Body of pancreas (tissue), 4 donors: ENCODE results near the gene TEAD1.

Source experiments
- POLR2A ChIP-seq, 3 donors: fragments of 450-650 bp; IDR thresholded peaks; one replicate each; pipeline ENCODE4 v1.6.1; 2016; ENCODE audit warnings: antibody characterized with exemption in 3 of 3, mild to moderate bottlenecking in 2 of 3
- TF ChIP-seq, protein P1 (sequence below), 7 experiments: fragments of 450-650 bp in 4 of 7; fragments of 200-600 bp in 3 of 7; sonication (generic) in 3 of 7; IDR thresholded peaks; one replicate each; pipeline ENCODE4 v1.5.1; 2016 to 2019; ENCODE audit warnings: antibody characterized with exemption in 7 of 7

DNA sequence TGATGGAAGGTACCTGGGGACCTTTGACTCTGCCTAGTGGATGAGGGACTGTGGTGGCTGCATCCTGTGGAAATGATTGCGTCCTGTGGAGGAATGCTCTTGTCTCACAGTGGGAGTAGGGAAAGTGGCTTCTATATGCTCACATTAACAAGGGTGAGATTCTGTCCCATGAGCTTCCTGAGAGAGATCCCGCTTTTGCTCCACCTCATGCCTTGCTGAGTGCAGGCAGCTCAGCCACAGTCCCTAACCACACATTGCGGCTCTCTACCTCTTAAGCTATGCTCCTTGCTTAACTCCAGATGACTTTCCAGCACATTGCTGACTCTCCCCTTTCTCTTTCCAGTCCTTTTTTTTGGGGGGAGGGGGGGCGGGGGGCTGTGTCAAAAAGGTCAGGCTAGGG lies 45.0 kb downstream of the TEAD1 start:
- TF ChIP-seq, protein P1, sequence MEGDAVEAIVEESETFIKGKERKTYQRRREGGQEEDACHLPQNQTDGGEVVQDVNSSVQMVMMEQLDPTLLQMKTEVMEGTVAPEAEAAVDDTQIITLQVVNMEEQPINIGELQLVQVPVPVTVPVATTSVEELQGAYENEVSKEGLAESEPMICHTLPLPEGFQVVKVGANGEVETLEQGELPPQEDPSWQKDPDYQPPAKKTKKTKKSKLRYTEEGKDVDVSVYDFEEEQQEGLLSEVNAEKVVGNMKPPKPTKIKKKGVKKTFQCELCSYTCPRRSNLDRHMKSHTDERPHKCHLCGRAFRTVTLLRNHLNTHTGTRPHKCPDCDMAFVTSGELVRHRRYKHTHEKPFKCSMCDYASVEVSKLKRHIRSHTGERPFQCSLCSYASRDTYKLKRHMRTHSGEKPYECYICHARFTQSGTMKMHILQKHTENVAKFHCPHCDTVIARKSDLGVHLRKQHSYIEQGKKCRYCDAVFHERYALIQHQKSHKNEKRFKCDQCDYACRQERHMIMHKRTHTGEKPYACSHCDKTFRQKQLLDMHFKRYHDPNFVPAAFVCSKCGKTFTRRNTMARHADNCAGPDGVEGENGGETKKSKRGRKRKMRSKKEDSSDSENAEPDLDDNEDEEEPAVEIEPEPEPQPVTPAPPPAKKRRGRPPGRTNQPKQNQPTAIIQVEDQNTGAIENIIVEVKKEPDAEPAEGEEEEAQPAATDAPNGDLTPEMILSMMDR (IDR thresholded peaks at IDR 0.05) = no peak
- TF ChIP-seq POLR2A (IDR thresholded peaks at IDR 0.05) = no peak
